ENCODE measurements around the gene SYT13.

SYT13 gene

GRCh38 chr11:45270946-45271716 lies 15.0 kb downstream of the SYT13 start:
- no peaks in the 10 kb centered on the region for H4K20me1 ChIP-seq (ENCODE audit: insufficient read depth, low read length)
- no peak overlapping the region for H3K4me3 ChIP-seq (ENCODE audit: low read depth, low read length, poor library complexity, severe bottlenecking)
- no peaks in the 10 kb centered on the region for H3K9me2 ChIP-seq (ENCODE audit: low read depth, low read length)
- no peaks in the 10 kb centered on the region for H3K36me3 ChIP-seq (ENCODE audit: insufficient read depth, low read length)
- no peaks in the 10 kb centered on the region for H3K4me1 ChIP-seq (ENCODE audit: insufficient read depth, low read length, severe bottlenecking)
- no peaks in the 10 kb centered on the region for H3F3A ChIP-seq (ENCODE audit: insufficient read depth, low read length)
- no peaks in the 10 kb centered on the region for H3K9me3 ChIP-seq (ENCODE audit: low read length)
- no peak for TF ChIP-seq CTCF (IDR thresholded peaks at IDR 0.05; ENCODE audit: low read length)
- no peak for TF ChIP-seq EZH2 (IDR thresholded peaks at IDR 0.05; ENCODE audit: borderline replicate concordance, low read length)
- H3K27me3 ChIP-seq (ENCODE audit: insufficient read depth, low read length) = no peaks in the 10 kb centered on the region
- no peak overlapping the region for H3K4me2 ChIP-seq (ENCODE audit: low read length)
- H3K9ac ChIP-seq (ENCODE audit: low read length) = no peak overlapping the region
- H3K27ac ChIP-seq (ENCODE audit: low read depth, low read length, poor library complexity, severe bottlenecking) = no peak overlapping the region
- no peaks in the 10 kb centered on the region for H3K79me2 ChIP-seq (ENCODE audit: insufficient read depth, low read length)
- H2AFZ ChIP-seq (ENCODE audit: low read length) = no peak overlapping the region

GRCh38 chr11:45269678-45270077 lies 16.5 kb downstream of the SYT13 start:
- no peak overlapping the region for H3K9ac ChIP-seq (ENCODE audit: low read length)
- peaks cover 1% of the 10 kb centered on the region; the same call in 1 of the 2 replicates for H3K27me3 ChIP-seq (ENCODE audit: insufficient read depth, low read length)
- H3K79me2 ChIP-seq (ENCODE audit: insufficient read depth, low read length) = no peaks in the 10 kb centered on the region
- no peaks in the 10 kb centered on the region for H3K36me3 ChIP-seq (ENCODE audit: insufficient read depth, low read length)
- H3K9me3 ChIP-seq (ENCODE audit: low read length) = no peaks in the 10 kb centered on the region
- no peak overlapping the region for H3K4me2 ChIP-seq (ENCODE audit: low read length)
- no peaks in the 10 kb centered on the region for H3K4me1 ChIP-seq (ENCODE audit: insufficient read depth, low read length, severe bottlenecking)
- H3K4me3 ChIP-seq (ENCODE audit: low read depth, low read length, poor library complexity, severe bottlenecking) = no peak overlapping the region
- no peaks in the 10 kb centered on the region for H4K20me1 ChIP-seq (ENCODE audit: insufficient read depth, low read length)
- TF ChIP-seq EZH2 (IDR thresholded peaks at IDR 0.05; ENCODE audit: borderline replicate concordance, low read length) = no peak
- H3K27ac ChIP-seq (ENCODE audit: low read depth, low read length, poor library complexity, severe bottlenecking) = no peak overlapping the region
- no peaks in the 10 kb centered on the region for H3F3A ChIP-seq (ENCODE audit: insufficient read depth, low read length)
- H3K9me2 ChIP-seq (ENCODE audit: low read depth, low read length) = no peaks in the 10 kb centered on the region
- no peak overlapping the region for H2AFZ ChIP-seq (ENCODE audit: low read length)

- H3K27me3 ChIP-seq (ENCODE audit: insufficient read depth, low read length) = peaks cover 4% of the 10 kb centered on the region; the same call in 1 of the 2 replicates
- no peaks in the 10 kb centered on the region for H3K36me3 ChIP-seq (ENCODE audit: insufficient read depth, low read length)
- H3K9ac ChIP-seq (ENCODE audit: low read length) = no peak overlapping the region
Measured at GRCh38 chr11:45267652-45268299, 18.4 kb downstream of the SYT13 start.

More at GRCh38 chr11:45267652-45268299, 18.4 kb downstream of the SYT13 start:
- no peaks in the 10 kb centered on the region for H3K79me2 ChIP-seq (ENCODE audit: insufficient read depth, low read length)
- H3K4me1 ChIP-seq (ENCODE audit: insufficient read depth, low read length, severe bottlenecking) = no peaks in the 10 kb centered on the region
- no peak overlapping the region for H3K27ac ChIP-seq (ENCODE audit: low read depth, low read length, poor library complexity, severe bottlenecking)
- H3K9me2 ChIP-seq (ENCODE audit: low read depth, low read length) = no peaks in the 10 kb centered on the region
- H3K9me3 ChIP-seq (ENCODE audit: low read length) = no peaks in the 10 kb centered on the region
- no peak overlapping the region for H3K4me2 ChIP-seq (ENCODE audit: low read length)
- H4K20me1 ChIP-seq (ENCODE audit: insufficient read depth, low read length) = no peaks in the 10 kb centered on the region
- no peaks in the 10 kb centered on the region for H3F3A ChIP-seq (ENCODE audit: insufficient read depth, low read length)
- H3K4me3 ChIP-seq (ENCODE audit: low read depth, low read length, poor library complexity, severe bottlenecking) = no peak overlapping the region
- no peak overlapping the region for H2AFZ ChIP-seq (ENCODE audit: low read length)
- no peak for TF ChIP-seq CTCF (IDR thresholded peaks at IDR 0.05; ENCODE audit: low read length)
- no peak for TF ChIP-seq EZH2 (IDR thresholded peaks at IDR 0.05; ENCODE audit: borderline replicate concordance, low read length)

Measured in OCI-LY1 (cell line).